ENCODE results near the gene ACSL6.

The ACSL6 gene

DNA sequence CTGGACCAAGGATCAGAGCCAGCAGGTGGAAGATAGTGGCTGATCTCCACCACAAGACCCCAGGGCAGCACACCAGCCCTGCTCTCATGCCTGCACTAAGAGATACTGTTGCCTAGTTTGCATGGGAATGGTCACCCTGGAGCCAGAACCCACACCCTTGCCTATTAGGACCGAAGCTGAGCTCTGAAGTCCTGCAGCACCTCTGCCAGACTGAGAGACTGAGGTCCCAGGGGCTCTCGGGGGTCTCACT lies 11.3 kb downstream of the ACSL6 start:
- no peak for DNase-seq (ENCODE audit: low read depth in 2 of 2)

- no peak for DNase-seq (ENCODE audit: low read depth in 2 of 2)
These were observed 11.8 kb downstream of the ACSL6 start for GRCh38 chr5:131999441-132000240.

DNA sequence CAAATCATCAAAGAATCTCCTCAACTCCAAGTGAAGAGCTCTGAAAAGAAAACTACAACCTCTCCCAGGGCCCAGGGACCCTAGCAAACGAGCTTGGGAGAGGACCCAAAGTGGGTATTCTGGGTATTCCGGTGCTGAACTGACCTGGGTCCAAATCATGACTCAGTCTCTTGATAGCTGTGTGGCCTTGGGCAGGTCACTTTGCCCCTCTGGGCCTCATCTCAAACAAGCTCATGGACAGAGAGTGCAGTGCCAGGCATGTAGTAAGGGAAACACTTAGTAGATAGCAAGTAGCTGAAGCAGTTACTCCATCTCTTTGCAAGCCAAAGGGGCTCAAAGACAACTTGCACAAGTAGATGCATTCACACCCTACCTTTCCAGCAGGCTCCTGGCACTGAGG lies 12.4 kb downstream of the ACSL6 start:
- no peak for DNase-seq (ENCODE audit: low read depth in 2 of 2)

DNA sequence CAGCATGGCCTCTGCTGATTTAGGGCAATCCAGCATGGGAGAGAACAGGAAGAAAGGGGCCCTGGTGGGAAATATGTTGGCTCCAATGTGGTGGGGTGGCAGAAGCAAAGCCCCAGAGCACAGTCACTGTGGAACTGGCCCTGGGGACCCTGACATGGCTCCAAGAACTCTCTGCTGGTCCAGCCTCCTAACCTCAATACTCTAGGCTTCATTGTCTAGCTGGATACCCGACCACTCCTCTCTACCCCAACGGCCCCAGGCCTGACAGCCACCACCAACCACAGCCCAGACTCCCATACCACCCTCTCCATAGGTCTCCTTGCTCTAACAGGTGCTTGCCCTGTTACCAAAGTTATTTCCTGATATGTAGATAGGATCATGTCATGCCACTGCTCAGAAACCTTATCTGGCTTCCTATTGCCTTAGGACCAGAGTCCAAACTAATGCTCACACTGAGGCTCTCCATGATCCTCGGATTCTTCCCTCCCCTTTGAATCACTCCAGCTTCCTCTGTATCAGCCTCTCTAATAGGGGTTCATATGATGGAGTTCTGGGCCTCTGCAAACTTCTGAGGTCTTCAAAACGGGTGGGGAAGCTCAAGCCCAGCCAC lies 12.9 kb downstream of the ACSL6 start:
- no peak for DNase-seq (ENCODE audit: low read depth in 2 of 2)

DNA sequence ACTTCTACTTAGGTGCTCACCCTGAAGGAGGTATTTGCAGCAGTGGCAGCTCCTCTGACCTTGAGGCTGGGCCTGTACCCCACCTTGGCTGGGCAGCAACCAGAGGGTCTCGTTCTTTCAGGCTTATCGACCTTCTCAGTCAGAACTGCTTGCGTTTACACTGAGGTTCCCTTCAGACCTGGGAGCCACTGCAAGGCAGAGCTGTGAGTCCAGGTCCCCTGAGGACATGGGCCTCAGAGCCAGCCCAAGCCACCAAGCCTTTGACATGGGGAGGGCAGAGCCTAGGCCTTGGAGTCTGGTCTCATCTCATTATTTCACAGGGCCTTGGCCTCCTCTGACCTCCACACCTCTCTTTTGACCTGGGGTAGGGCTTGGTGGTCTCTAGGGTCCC lies 13.7 kb downstream of the ACSL6 start:
- DNase-seq (ENCODE audit: low read depth in 2 of 2): no peak

GRCh38 chr5:131997026-131997726 lies 14.3 kb downstream of the ACSL6 start:
- no peak for DNase-seq (ENCODE audit: low read depth in 2 of 2)

GRCh38 chr5:131996210-131997025 lies 15.0 kb downstream of the ACSL6 start:
- no peak for DNase-seq (ENCODE audit: low read depth in 2 of 2)

GRCh38 chr5:131994533-131995226 lies 16.8 kb downstream of the ACSL6 start:
- DNase-seq (ENCODE audit: low read depth in 2 of 2): no peak

GRCh38 chr5:131994090-131994489 lies 17.4 kb downstream of the ACSL6 start:
- no peak for DNase-seq (ENCODE audit: low read depth in 2 of 2)

DNA sequence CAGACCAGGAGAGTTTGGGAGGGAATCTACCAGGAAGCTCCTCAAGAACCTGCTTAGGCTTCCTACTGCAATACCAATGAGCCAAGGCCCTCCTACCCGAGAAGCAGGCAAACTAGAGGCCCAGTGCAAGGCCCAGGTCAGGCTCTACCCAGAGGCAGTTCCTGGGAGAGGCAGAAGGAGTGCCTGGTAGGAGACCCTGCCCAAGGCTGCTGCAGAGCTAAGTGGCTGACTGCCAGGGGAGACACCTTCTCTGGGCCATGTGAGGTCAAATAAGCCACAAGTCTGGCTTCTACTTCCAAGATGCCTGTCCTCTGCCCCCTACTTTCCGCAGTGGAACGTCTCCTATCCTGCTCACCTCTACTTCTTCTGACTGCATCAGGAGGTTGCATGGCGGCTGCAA lies 17.8 kb downstream of the ACSL6 start:
- no peak for DNase-seq (ENCODE audit: low read depth in 2 of 2)

- DNase-seq (ENCODE audit: low read depth in 2 of 2): no peak
These were observed 19.1 kb downstream of the ACSL6 start for GRCh38 chr5:131992370-131992769.

DNA sequence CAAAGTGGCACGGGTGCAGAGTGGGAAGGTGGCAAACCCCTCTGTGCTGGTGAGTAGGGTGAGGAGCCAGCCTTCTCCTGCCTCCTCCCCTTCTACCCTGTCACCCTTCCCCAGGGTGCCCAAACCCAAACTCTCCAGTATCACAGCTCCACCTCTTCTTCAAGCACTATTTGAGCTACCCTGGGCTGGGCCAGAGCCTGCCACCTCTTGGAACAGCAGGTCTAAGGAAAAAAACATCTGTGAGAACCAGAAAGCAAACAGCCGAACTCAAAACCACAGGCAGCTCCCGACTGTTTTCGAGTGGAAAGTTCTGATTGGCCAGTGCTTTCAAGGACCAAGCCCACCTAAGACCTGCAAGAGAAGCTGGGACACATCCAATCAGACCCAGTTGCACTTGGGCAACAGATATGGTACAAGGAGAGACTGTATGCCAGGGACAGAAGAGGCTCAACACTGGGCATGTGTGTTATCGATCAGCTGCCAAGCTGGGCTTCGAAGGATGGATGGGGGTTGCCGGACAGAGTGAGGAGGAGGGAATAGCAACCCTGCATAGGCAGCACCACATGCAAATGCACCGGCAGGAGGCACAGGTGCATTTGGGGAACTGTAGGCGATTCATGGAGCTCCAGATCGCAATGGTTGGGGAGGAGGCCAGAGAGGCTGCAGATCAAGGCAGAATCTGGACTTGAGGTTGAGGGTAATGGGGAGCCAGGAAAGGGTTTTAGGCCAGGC lies 19.7 kb downstream of the ACSL6 start:
- no peak for DNase-seq (ENCODE audit: low read depth in 2 of 2)

DNA sequence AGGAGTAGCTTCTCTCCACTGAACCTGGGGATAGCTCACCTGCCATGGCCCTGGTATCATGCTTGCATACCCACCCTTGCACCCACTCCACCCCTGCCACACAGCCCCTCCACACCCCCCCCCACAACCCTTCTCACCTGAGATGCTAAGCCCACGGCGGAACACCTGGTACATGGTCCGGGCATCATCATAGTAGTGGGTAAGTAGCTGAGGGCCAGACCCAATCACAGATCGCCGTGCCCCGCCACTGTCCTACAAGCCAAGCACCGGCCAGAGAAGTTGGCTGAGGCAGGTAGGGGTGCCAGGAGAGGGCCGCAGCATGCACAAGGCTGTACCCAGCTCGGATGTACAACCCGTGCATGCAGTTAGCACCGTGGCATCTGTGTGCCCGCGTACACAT lies 20.7 kb downstream of the ACSL6 start:
- DNase-seq (ENCODE audit: low read depth in 2 of 2): no peak

- DNase-seq (ENCODE audit: low read depth in 2 of 2): no peak
These were observed 22.9 kb downstream of the ACSL6 start for GRCh38 chr5:131988601-131989000.

DNA sequence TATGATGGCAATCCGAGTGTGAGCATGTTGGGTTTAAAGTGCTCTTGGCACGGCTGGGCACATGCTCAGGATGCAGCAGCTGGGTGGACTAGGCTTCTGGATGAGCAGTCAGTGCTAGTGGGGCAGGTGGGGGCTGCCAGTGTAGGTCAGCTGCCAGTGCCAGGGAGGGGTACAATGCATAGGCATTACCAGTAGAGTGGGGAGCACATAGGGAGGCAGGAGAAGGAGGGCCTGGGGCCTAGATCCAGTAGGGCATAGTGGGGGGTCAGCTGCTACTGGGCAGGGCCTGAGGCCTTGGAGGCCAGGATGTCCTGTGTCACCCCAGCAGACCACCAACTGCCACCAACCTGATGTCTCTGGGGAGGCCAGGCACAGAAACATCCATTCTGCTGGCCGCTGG lies 24.2 kb downstream of the ACSL6 start:
- no peak for DNase-seq (ENCODE audit: low read depth in 2 of 2)

- no peak for DNase-seq (ENCODE audit: low read depth in 2 of 2)
These were observed 25.1 kb downstream of the ACSL6 start for GRCh38 chr5:131986161-131986912.

DNA sequence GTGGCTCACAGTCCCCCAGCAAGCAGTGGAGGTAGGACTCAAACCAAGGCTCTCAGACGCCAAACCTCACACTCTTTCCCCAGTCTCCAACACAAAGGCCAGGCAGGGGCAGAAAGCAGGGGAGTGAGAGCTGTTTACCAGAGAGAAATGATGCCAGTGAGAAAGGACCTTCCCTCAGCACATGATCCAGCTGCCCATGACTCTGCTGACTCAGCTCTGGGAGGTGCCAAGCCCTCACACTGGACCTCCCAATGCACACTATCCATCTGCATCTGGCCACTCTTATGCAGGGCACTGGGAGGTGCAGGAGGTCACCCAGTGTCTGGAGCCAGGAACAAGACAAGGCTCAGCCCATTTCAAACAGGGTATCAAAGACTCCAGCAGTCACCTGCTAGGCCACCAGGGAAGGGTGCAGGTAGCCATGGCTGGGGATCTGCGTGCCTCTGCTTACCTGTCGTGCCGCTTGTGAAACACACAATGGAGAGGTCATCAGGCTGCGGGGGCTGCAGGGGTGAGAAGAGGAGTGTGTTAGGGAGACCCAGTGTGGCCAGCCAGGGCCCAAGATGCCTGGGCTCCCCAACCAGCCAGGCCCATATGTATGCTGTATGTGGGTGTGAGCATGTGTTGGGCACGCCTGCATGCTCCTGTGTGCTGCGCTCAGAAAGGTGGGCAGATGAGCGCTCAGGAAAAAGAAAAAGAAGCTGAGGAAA lies 26.3 kb downstream of the ACSL6 start:
- DNase-seq (ENCODE audit: low read depth in 2 of 2): no peak

GRCh38 chr5:131983244-131983771 lies 28.1 kb downstream of the ACSL6 start:
- no peak for DNase-seq (ENCODE audit: low read depth in 2 of 2)

GRCh38 chr5:131981516-131981915 lies 29.9 kb downstream of the ACSL6 start:
- no peak for DNase-seq (ENCODE audit: low read depth in 2 of 2)
